NB4 (cell line): ENCODE results near the gene PPP2R5C.
A peak's percentile ranks its signal among the peaks of the same experiment; 100 is the strongest.

Experiments
- CTCF ChIP-seq: IDR thresholded peaks from one replicate; pipeline ENCODE4 v1.5.1; 2012; ENCODE audit warnings: low read depth, low read length
- MAX ChIP-seq: IDR thresholded peaks from 2 replicates; pipeline ENCODE4 v1.6.1; 2011; ENCODE audit warnings: low read depth, low read length
- MYC ChIP-seq: IDR thresholded peaks from 2 replicates; pipeline ENCODE4 v1.6.1; 2011; ENCODE audit warnings: low read depth, low read length
- POLR2A ChIP-seq: IDR thresholded peaks from 2 replicates; pipeline ENCODE4 v1.6.1; 2011; ENCODE audit warnings: mild to moderate bottlenecking; ENCODE audit not compliant: insufficient read length; ENCODE audit errors: extremely low read depth

GRCh38 chr14:101876555-101876938 lies 115.0 kb downstream of the PPP2R5C start:
- no peak for TF ChIP-seq CTCF
- TF ChIP-seq MYC = no peak
- TF ChIP-seq POLR2A = no peak
- TF ChIP-seq MAX = peak; percentile 92
